HG03439 (cell line): ENCODE measurements around the gene PRDM8.

ENCODE experiments used
- ATAC-seq: cut with Tn5 transposase; IDR thresholded peaks from one replicate; pipeline ENCODE4 v1.9.1; 2021; ENCODE audit warnings: mild to moderate bottlenecking, moderate library complexity; ENCODE audit not compliant: unreplicated experiment

PRDM8 gene

GRCh38 chr4:80199947-80200346 is 2.6 kb downstream of the PRDM8 start:
- no peak for ATAC-seq

- peak; percentile 6 for ATAC-seq
Measured at GRCh38 chr4:80201252-80202151, 4.2 kb downstream of the PRDM8 start.

GRCh38 chr4:80202190-80202711 is 4.9 kb downstream of the PRDM8 start:
- peak; percentile 81 for ATAC-seq

GRCh38 chr4:80202741-80203553 is 5.6 kb downstream of the PRDM8 start:
- ATAC-seq = peak; percentile 45

- ATAC-seq = no peak
Measured at GRCh38 chr4:80204433-80205011, 7.2 kb downstream of the PRDM8 start.

- ATAC-seq = no peak
Measured at GRCh38 chr4:80206111-80206510, 8.8 kb downstream of the PRDM8 start.

GRCh38 chr4:80206521-80207171 is 9.3 kb downstream of the PRDM8 start:
- ATAC-seq = no peak

- no peak for ATAC-seq
Measured at GRCh38 chr4:80207172-80207583, 9.9 kb downstream of the PRDM8 start.

- no peak for ATAC-seq
Measured at GRCh38 chr4:80207664-80208063, 10.4 kb downstream of the PRDM8 start.

- no peak for ATAC-seq
Measured at GRCh38 chr4:80208610-80209339, 11.5 kb downstream of the PRDM8 start.

GRCh38 chr4:80209340-80209701 is 12.0 kb downstream of the PRDM8 start:
- no peak for ATAC-seq

- ATAC-seq = no peak
Measured at GRCh38 chr4:80210549-80210948, 13.2 kb downstream of the PRDM8 start.

GRCh38 chr4:80213117-80213815 is 16.0 kb downstream of the PRDM8 start:
- ATAC-seq = no peak

- ATAC-seq = no peak
Measured at GRCh38 chr4:80215449-80216052, 18.2 kb downstream of the PRDM8 start.

- ATAC-seq = no peak
Measured at GRCh38 chr4:80216100-80216761, 18.9 kb downstream of the PRDM8 start.

- ATAC-seq = no peak
Measured at GRCh38 chr4:80219301-80220025, 22.2 kb downstream of the PRDM8 start.

GRCh38 chr4:80220711-80221110 is 23.4 kb downstream of the PRDM8 start:
- no peak for ATAC-seq

GRCh38 chr4:80221161-80221560 is 23.9 kb downstream of the PRDM8 start:
- ATAC-seq = no peak
